GM19238 (cell line): ENCODE measurements around the gene MCRIP1.

Source experiments
- DNase-seq: peaks from one replicate; pipeline ENCODE4 v3.0.0; 2011; ENCODE audit warnings: low spot score; ENCODE audit not compliant: insufficient read length

The MCRIP1 gene

GRCh38 chr17:81804559-81805399 is 28.3 kb downstream of the MCRIP1 start:
- DNase-seq: no peak

DNA sequence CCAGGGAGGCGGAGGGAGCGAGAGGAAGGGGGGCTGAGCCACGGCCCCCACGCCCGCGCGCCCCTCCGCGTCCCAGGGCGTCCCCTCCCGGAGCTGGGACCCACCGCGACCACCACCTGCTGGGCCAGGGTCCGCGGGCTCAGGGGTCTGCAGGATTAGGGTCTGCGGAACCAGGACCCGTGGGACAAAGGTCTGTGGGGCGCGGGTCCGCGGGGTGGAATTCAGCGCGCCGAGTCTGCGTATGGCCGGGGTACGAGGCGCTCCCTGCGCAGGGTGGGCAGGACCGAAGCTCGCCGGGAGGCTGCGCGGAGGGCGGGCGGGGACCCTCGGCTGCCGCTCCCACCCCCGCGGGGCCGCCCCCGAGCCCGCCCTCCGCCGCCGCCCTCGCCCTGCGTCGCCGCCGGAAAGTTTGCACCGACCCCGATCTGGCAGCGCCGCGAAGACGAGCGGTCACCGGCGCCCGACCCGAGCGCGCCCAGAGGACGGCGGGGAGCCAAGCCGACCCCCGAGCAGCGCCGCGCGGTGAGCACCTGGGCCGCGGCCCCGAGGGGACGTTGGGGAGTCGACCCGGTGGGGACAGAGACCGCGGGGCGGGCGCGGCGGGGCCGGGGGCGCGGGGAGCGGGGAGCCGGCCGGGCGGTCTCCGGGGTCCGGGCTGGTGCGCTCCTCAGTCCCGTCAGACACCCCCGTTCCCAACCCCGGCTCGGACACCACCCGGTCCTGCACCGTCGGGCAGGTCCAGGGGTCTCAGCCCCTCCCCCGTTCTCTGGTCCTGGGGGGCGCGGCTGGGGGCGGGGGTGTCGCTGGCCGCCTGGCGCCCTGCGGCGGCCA is 29.1 kb downstream of the MCRIP1 start, which contains the start of gene GCGR:
TSS of gene GCGR (plus strand) at position 423 of the 831 bp plus-strand sequence. CDS start 4,869 bp downstream, outside the sequence.
- no peak for DNase-seq

DNA sequence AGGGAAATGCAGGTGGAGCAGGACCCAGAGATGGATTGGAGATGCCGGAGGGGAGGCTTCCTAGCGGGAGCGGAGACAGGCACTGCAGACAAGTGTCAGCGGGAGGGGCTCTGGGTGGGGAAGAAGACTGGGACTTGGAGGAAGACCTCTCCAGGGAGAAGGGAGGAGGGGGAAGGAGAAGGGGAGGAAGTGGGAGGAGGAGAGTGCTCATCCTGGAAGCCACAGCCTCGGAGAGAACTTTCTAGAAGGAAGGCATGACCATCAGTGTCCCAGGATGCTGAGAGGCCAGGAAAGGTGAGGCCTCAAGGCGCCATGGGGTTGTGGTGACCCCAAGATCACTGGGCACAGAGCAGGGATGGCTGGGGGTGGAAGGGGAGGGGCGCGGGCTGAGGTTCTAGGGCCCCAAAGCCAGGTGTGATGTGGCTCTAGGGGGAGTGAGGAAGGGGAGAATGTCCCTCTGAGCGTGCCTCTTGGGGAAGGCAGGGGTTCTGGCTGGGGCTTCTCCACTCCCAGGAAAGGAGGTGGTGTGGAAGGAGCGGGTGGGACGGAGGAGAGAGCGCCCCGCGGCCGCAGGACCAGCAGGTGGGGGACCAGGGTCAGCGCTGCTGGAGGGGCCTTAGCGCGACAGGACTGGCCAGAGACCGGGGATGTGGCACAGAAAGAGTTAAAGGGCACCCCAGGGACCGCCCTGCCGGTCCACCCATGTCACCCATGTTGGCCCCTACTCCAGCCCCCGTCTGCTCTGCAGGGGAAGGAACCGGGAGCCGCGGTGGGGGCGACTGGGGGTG is 30.0 kb downstream of the MCRIP1 start:
- no peak for DNase-seq

- no peak for DNase-seq
Measured at GRCh38 chr17:81802048-81802758, 30.9 kb downstream of the MCRIP1 start.

- no peak for DNase-seq
Measured at GRCh38 chr17:81801327-81801726, 31.8 kb downstream of the MCRIP1 start.

DNA sequence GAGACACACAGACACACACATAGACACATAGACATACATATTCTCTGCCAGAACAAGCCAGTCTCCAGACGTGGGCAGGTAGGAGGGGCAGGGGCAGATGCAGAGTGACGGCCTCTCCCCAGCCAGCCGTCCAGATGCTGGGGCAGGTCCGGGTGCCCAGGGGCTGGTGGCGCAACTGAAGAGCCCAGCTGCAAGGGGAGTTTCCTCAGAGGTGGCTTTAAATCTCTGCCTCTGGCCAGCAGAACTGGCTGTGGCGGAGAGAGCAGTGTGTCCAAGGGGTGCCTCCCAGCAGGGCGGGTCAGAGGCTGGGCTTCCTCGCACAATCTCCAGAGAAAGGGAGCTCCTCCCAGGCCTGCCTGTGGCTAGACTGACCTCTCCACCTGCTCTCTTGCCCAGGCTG is 38.6 kb downstream of the MCRIP1 start:
- DNase-seq: no peak

DNA sequence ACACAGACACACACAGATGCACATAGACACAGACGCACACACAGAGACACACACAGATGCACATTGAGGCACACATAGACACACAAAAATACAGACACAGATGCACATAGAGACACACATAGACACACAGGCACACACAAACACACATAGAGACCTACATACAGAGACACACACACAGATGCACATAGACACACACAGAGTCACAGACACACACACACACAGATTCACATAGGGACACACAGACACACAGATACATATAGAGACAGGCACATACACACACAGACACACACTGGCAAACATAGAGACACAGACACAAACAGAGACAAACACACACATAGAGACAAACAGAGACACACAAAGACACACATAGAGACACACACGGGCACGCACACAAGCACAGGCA is 39.0 kb downstream of the MCRIP1 start:
- DNase-seq: no peak

- DNase-seq: no peak
Measured at GRCh38 chr17:81792675-81793615, 40.1 kb downstream of the MCRIP1 start.
